Measurements from ENCODE around the gene DYNLL1. TPM values are rescaled to one million over a fixed set of nuclear protein-coding genes. Genes with fewer than 3 reads are reported as not detected.

Gene DYNLL1
- polyA plus RNA-seq, 1 experiment: 358 TPM

DNA sequence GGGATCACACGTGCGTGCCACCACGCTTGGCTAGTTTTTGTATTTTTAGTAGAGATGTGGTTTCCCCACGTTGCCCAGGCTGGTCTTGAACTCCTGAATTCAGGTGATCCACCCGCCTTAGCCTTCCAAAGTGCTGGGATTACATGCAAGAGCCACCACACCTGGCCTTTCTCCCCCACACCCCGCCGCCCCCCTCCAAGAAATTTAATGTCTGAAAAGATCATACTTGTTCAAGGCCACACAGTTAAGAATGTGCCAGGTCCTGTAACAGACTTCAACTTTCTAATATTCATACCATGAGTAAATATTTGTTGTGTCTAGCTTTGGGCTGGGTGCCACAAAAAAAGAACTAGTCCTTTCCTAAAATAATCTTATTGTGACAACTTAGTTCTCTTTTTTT is 40.6 kb upstream of the DYNLL1 start:
- Histone ChIP-seq H3K36me3 (ENCODE audit: control insufficient read depth, insufficient read depth, low read length) (peaks cover 19% of the 10 kb centered on the region), H3K27me3 (ENCODE audit: control insufficient read depth, insufficient read depth, low read length) (no peaks in the 10 kb centered on the region), H3K4me3 (ENCODE audit: low read depth, low read length) (no peak overlapping the region)
- TF ChIP-seq, protein P1, sequence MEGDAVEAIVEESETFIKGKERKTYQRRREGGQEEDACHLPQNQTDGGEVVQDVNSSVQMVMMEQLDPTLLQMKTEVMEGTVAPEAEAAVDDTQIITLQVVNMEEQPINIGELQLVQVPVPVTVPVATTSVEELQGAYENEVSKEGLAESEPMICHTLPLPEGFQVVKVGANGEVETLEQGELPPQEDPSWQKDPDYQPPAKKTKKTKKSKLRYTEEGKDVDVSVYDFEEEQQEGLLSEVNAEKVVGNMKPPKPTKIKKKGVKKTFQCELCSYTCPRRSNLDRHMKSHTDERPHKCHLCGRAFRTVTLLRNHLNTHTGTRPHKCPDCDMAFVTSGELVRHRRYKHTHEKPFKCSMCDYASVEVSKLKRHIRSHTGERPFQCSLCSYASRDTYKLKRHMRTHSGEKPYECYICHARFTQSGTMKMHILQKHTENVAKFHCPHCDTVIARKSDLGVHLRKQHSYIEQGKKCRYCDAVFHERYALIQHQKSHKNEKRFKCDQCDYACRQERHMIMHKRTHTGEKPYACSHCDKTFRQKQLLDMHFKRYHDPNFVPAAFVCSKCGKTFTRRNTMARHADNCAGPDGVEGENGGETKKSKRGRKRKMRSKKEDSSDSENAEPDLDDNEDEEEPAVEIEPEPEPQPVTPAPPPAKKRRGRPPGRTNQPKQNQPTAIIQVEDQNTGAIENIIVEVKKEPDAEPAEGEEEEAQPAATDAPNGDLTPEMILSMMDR (IDR thresholded peaks at IDR 0.05; ENCODE audit: insufficient read depth, low read depth, low read length): no peak
- POLR2A ChIA-PET: interaction anchor here (0.6 kb wide), 1 partner anchor 324 kb away, joined by 6 read pairs; no protein-coding TSS in a partner anchor
- no peak for DNase-seq (ENCODE audit: low read depth)
- CTCF ChIA-PET: interaction anchor here (6.5 kb wide), 1 partner anchor 12 kb away, joined by 57 read pairs; the partner anchor contains the start of gene SRSF9

DNA sequence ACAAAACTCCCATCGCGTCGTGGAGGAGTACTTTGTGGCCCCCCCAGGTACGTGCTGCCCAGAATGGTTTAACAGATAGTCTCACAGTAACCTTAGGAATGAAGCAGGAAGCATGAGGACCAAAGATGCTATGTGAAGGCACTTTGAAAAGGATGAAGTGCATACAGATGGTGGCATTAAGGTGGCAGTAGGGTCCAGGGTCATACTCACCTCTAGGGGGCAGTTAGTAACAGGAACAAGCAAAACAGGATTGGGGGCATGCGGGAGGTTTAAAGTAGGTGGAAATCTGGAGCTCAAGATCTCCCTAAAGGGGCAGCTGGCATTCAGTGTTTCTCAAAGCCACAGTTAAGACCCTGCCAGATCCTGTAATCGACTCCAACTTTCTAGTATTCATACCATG is 38.8 kb upstream of the DYNLL1 start:
- POLR2A ChIA-PET: no interaction called here
- TF ChIP-seq, protein P1 (IDR thresholded peaks at IDR 0.05; ENCODE audit: insufficient read depth, low read depth, low read length): peak; percentile 45; the same call in 1 of the 2 replicates
- DNase-seq (ENCODE audit: low read depth): no peak
- Histone ChIP-seq H3K27me3 (ENCODE audit: control insufficient read depth, insufficient read depth, low read length) (no peaks in the 10 kb centered on the region), H3K36me3 (ENCODE audit: control insufficient read depth, insufficient read depth, low read length) (peaks cover 27% of the 10 kb centered on the region), H3K4me3 (ENCODE audit: low read depth, low read length) (no peak overlapping the region)
- CTCF ChIA-PET: interaction anchor here (0.6 to 6.5 kb wide), 6 partner anchors 11 to 124 kb away, joined by 3 to 57 read pairs (median 3); partner anchors contain the start of genes POP5 and SRSF9

DNA sequence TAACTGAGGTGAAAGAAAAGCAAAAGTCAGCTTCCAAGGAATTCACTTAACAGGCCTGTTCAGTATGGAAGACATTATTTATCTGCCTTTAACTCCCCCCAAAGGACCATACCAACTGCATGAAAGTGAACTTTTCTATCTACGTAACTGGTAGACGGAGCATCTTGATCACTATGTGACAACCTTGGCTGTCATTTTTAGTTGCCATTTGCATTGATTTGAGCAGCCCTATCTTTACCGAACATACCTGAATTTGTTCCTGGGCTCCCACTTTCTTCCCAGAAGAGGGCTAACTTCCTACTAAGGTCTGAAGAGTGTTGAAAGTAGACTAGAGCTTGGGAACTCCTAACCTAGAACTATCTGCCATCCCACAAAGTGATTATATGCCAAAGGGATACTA is 35.8 kb upstream of the DYNLL1 start:
- CTCF ChIA-PET: interaction anchor here (6.5 kb wide), 1 partner anchor 8 kb away, joined by 57 read pairs; the partner anchor contains the start of gene SRSF9
- DNase-seq (ENCODE audit: low read depth): no peak

DNA sequence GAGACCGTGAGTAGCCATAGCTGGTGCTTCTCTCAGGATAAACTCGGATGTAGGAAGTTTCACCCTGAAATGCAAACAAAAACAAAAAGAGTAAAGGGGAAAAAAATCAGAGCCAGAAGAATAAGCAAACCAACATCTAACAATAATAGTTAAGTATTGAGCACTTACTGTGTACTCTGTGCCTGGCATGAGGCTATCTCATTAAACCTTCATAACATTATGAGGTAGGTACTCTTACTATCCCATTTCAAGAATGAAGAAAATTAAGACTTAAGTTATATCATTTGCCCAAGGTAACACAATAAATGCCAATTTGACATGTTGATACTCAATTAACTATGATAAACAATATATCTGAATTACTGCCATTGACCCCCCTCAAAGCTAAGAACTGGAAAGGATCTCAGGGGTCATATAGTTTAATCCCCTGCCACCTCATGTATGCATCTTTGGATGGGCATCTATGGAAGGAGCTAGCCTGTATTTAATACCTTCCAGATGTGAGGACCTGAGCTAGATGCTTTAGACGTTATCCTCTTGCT is 33.7 kb upstream of the DYNLL1 start:
- no peaks in the 10 kb centered on the region for H3K27me3 ChIP-seq (ENCODE audit: control insufficient read depth, insufficient read depth, low read length)
- ChIA-PET CTCF (interaction anchor here (1.2 kb wide), 1 partner anchor 10 kb away, joined by 4 read pairs; no protein-coding TSS in a partner anchor), POLR2A (interaction anchor here (0.7 kb wide), 1 partner anchor 25 kb away, joined by 3 read pairs; no protein-coding TSS in a partner anchor)
- H3K4me3 ChIP-seq (ENCODE audit: low read depth, low read length): no peak overlapping the region
- no peak for DNase-seq (ENCODE audit: low read depth)
- H3K36me3 ChIP-seq (ENCODE audit: control insufficient read depth, insufficient read depth, low read length): peaks cover 40% of the 10 kb centered on the region
- TF ChIP-seq, protein P1 (IDR thresholded peaks at IDR 0.05; ENCODE audit: insufficient read depth, low read depth, low read length): no peak

More for the DNA sequence above, 35.8 kb upstream of the DYNLL1 start:
- TF ChIP-seq, protein P1 (IDR thresholded peaks at IDR 0.05; ENCODE audit: insufficient read depth, low read depth, low read length): no peak
- POLR2A ChIA-PET: no interaction called here
- peaks cover 42% of the 10 kb centered on the region for H3K36me3 ChIP-seq (ENCODE audit: control insufficient read depth, insufficient read depth, low read length)
- no peak overlapping the region for H3K4me3 ChIP-seq (ENCODE audit: low read depth, low read length)
- H3K27me3 ChIP-seq (ENCODE audit: control insufficient read depth, insufficient read depth, low read length): no peaks in the 10 kb centered on the region

DNA sequence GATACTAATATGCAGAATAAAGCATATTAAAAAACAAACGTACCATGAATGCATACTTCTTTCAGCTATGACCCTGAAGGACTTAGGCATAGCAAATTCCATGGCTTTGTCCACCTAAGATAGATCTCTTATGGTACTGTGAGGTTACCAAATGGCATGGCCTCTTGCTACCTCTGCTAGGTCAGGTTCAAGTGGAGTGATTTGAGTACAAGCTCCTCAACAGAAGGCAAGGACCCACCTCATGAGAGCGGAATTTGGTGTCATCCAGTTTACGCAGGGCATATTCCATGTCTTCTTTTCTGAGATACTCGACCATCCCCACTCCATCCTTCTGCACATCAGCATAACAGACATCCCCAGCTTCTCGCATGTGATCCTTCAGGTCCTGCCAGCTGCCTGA is 32.2 kb upstream of the DYNLL1 start:
- TF ChIP-seq, protein P1 (IDR thresholded peaks at IDR 0.05; ENCODE audit: insufficient read depth, low read depth, low read length): no peak
- no peak for DNase-seq (ENCODE audit: low read depth)
- CTCF ChIA-PET: interaction anchor here (0.7 to 2.6 kb wide), 4 partner anchors 10 to 110 kb away, joined by 3 to 6 read pairs (median 3); no protein-coding TSS in a partner anchor
- Histone ChIP-seq H3K36me3 (ENCODE audit: control insufficient read depth, insufficient read depth, low read length) (peaks cover 35% of the 10 kb centered on the region), H3K27me3 (ENCODE audit: control insufficient read depth, insufficient read depth, low read length) (no peaks in the 10 kb centered on the region), H3K4me3 (ENCODE audit: low read depth, low read length) (no peak overlapping the region)
- POLR2A ChIA-PET: no interaction called here

All from BJ (cell line).